ACC112 (cell line): ENCODE measurements around the gene DGKB.

Experiments used
- H2AFZ ChIP-seq: fragments of 200-600 bp; sonication (generic); one replicate; pipeline ENCODE4 v1.6.0; 2017; ENCODE audit warnings: antibody characterized with exemption, low read length; ENCODE audit not compliant: unreplicated experiment
- H3K27ac ChIP-seq: fragments of 200-600 bp; sonication (generic); 2 replicates; pipeline ENCODE4 v1.5.1; 2014; ENCODE audit warnings: low read depth, mild to moderate bottlenecking, antibody characterized with exemption, low read length, moderate library complexity
- H3K27me3 ChIP-seq: fragments of 200-600 bp; sonication (generic); 2 replicates; pipeline ENCODE4 v1.6.1; 2014; ENCODE audit warnings: mild to moderate bottlenecking, antibody characterized with exemption, low read length, moderate library complexity, mixed read lengths; ENCODE audit not compliant: insufficient read depth
- H3K36me3 ChIP-seq: fragments of 200-600 bp; sonication (generic); 2 replicates; pipeline ENCODE4 v1.6.1; 2016; ENCODE audit warnings: mild to moderate bottlenecking, antibody characterized with exemption, low read length, moderate library complexity, mixed read lengths; ENCODE audit not compliant: insufficient read depth
- H3K4me1 ChIP-seq: fragments of 200-600 bp; sonication (generic); one replicate; pipeline ENCODE4 v1.6.1; 2016; ENCODE audit warnings: low read length, mixed read lengths; ENCODE audit not compliant: insufficient read depth, unreplicated experiment, control insufficient read depth
- H3K4me3 ChIP-seq: fragments of 200-600 bp; sonication (generic); 2 replicates; pipeline ENCODE4 v1.5.1; 2014; ENCODE audit warnings: mild to moderate bottlenecking, low read depth, low read length
- H3K79me2 ChIP-seq: fragments of 200-600 bp; sonication (generic); one replicate; pipeline ENCODE4 v1.6.0; 2016; ENCODE audit warnings: low read length; ENCODE audit not compliant: control insufficient read depth, unreplicated experiment, insufficient read depth

The DGKB gene

DNA sequence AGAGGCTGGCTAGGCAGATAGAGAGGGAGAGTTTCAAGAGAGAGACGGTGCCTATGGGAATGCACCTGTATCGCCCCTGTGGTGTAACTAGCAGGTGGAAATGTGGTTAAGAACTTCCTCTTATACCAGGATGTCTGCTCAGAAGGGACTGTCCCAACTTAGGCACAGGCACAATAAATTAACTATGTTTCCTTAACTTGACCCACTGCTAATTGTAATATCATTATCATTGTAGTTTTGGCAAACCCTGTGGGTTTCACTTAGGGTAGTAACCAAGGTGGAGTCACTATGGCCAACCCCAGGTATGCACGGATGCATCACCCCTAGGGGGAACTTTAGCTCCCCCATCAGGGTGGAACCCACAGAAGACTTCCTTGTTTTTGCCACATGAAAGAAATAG lies 455.7 kb downstream of the DGKB start:
- Histone ChIP-seq H3K27me3 (no peaks in the 10 kb centered on the region), H2AFZ (no peak overlapping the region), H3K79me2 (no peaks in the 10 kb centered on the region), H3K4me3 (no peak overlapping the region), H3K4me1 (no peaks in the 10 kb centered on the region), H3K36me3 (no peaks in the 10 kb centered on the region), H3K27ac (no peak overlapping the region)

DNA sequence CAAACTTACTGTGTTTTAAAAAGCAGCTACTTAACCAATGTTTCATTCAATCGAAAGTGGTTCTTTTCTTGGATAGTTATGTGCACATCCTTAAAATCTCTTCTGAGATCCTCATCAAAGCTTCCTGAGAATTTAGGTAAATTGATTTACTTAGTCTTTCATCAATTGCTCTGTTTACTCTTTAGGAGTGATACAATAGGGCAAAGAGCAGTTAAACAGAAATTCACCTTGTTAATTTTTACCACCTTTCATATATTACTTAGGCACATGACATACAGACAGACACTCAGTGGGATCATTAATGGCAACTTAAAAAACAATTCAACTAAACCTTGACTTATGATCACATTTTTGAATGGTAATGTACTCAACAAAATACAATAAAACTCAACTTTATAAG lies 456.3 kb downstream of the DGKB start:
- no peak overlapping the region for H3K27ac ChIP-seq
- no peaks in the 10 kb centered on the region for H3K4me1 ChIP-seq
- no peak overlapping the region for H2AFZ ChIP-seq
- H3K36me3 ChIP-seq = no peaks in the 10 kb centered on the region
- H3K27me3 ChIP-seq = no peaks in the 10 kb centered on the region
- no peak overlapping the region for H3K4me3 ChIP-seq
- H3K79me2 ChIP-seq = no peaks in the 10 kb centered on the region

DNA sequence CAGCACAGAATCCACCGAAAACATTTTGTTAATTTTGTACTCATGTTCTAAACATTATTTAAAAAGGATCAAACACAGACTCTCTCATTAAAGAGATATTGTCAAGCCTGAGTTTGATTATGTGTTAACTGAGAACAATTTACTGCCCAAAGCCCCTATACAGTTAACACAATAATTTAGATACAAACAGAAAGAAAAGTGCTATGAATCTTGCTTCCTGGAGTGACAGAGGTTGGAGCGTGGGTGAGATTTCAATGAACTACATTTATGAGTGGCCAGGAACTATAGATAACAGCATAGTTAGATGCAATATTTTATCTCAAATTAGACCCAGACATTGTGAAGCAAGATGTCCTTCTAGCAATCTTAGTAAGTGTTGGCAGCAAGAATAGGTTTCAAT lies 464.2 kb downstream of the DGKB start:
- peak overlapping the region; percentile 9 for H2AFZ ChIP-seq
- no peaks in the 10 kb centered on the region for H3K27me3 ChIP-seq
- no peaks in the 10 kb centered on the region for H3K4me1 ChIP-seq
- no peak overlapping the region for H3K27ac ChIP-seq
- no peaks in the 10 kb centered on the region for H3K79me2 ChIP-seq
- H3K4me3 ChIP-seq = no peak overlapping the region
- no peaks in the 10 kb centered on the region for H3K36me3 ChIP-seq

DNA sequence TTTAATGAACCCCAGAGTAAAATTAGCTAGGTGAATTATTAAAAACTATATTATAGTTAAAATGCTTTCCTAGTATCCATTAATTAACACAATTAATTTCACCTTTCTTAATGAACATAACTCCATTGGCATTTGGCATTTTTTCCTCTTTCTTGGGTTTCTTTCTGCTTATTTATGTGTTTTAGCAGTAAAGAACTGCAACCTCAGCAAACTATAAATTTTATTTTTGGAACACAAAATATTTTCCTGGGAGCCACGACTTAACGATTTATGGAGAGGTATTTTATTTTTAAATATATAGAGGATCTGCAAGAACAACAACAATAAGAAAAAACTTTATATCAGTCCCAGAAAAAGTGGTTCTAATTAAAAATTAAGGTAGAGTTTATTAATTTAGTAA lies 465.7 kb downstream of the DGKB start:
- Histone ChIP-seq H3K27me3 (no peaks in the 10 kb centered on the region), H3K27ac (no peak overlapping the region), H2AFZ (no peak overlapping the region), H3K4me3 (no peak overlapping the region), H3K36me3 (no peaks in the 10 kb centered on the region), H3K4me1 (no peaks in the 10 kb centered on the region), H3K79me2 (no peaks in the 10 kb centered on the region)

DNA sequence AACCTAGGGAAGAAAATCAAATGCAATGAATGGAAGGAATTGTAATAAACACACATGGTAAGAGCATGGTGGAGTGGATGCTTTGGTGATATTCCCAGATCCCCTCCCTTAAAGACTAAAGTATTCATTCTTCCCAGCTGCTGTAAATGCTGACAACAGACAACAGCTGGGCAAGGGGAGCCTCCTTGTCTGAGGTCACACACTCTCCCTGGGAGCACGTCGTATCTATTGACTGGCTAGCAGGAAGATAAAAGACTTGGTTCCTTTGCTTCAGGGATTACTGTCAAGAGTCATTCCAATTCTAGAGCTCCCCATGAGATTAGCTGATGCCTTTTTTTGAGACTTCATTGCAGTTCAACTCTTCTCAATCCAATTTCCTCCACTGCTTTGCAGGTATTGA lies 469.6 kb downstream of the DGKB start:
- H3K36me3 ChIP-seq = no peaks in the 10 kb centered on the region
- H3K27ac ChIP-seq = no peak overlapping the region
- H3K4me1 ChIP-seq = no peaks in the 10 kb centered on the region
- H3K79me2 ChIP-seq = no peaks in the 10 kb centered on the region
- no peak overlapping the region for H3K4me3 ChIP-seq
- no peak overlapping the region for H2AFZ ChIP-seq
- H3K27me3 ChIP-seq = no peaks in the 10 kb centered on the region

DNA sequence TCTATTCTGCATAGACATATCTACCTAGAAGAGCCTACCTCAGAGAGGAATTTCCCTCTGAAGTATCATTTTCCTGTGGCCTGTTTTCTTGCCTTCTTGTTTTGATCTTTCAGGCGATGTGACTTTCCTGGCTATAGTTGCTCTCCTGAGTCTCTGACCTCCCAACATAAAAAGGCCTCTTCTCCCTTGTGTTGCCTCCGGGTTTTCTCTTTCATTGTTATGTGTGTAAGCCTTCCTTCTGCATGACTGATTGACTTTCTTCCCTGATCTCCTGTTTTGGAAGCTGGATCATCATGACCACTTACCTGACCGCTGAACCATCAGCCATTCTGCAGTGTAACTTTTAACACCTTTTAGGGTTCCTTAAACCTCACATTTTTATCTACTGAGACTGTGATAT lies 471.6 kb downstream of the DGKB start:
- Histone ChIP-seq H3K79me2 (no peaks in the 10 kb centered on the region), H3K27me3 (no peaks in the 10 kb centered on the region), H3K27ac (no peak overlapping the region), H2AFZ (peak overlapping the region; percentile 48), H3K4me3 (no peak overlapping the region), H3K36me3 (no peaks in the 10 kb centered on the region), H3K4me1 (no peaks in the 10 kb centered on the region)

DNA sequence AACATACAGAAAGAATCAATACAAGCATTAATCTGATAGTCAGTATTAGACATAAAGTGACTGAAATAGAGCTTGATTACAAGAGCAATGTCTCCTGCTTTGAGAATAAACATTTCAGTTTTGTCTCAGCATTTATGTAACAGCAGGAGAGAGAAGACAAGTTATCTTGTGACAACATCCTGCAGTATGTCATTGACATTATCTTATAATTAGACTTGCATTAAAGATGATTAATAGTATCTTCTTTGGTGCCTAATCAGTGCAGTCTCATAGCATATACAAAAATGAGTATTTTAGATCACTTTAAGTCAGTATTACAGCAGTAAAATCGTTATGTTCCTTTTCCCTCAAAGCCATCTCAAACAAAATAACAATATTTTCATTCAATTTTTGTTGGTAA lies 477.0 kb downstream of the DGKB start:
- H3K4me1 ChIP-seq = no peaks in the 10 kb centered on the region
- H3K4me3 ChIP-seq = no peak overlapping the region
- H3K27me3 ChIP-seq = no peaks in the 10 kb centered on the region
- H2AFZ ChIP-seq = no peak overlapping the region
- H3K27ac ChIP-seq = no peak overlapping the region
- no peaks in the 10 kb centered on the region for H3K79me2 ChIP-seq
- no peaks in the 10 kb centered on the region for H3K36me3 ChIP-seq

DNA sequence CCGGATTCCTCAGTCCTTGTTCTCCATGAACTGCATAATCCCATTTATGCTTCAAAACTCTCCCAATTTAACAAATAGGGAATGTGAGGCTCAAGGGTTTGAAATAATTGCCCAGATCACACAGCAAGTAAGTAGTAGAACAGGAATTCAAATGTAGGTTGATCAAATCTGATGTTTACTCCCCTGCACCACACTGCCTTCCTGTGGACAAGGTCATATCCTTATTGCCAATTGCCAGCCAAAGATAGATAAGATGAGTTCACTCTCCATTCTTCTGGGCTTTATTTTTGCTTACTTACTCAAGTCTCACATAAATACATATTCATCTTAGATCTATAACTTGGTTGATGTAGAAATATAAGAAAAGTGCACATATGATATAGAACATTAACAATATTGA lies 477.9 kb downstream of the DGKB start:
- no peaks in the 10 kb centered on the region for H3K36me3 ChIP-seq
- H3K4me1 ChIP-seq = peaks cover under 1% of the 10 kb centered on the region
- H3K27me3 ChIP-seq = no peaks in the 10 kb centered on the region
- H3K27ac ChIP-seq = no peak overlapping the region
- no peaks in the 10 kb centered on the region for H3K79me2 ChIP-seq
- H2AFZ ChIP-seq = no peak overlapping the region
- H3K4me3 ChIP-seq = no peak overlapping the region

DNA sequence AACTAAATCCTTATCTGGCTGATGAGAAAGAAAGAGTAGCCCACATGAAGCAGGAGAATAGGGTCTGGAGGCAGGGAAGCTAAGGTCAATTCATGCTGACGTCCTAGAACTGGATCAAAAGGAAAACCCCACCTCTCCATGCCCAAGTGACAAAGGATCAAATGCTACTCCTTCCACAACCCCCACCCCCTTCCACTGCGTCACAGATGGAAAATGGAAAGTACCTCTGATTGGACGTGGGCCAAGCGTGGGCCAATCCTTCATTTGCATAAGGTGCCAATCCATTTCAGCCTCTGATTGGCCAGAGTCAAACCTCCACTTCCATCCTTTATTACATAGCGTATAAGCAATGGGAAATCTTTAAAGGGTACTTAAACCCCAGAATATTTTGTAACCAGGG lies 481.8 kb downstream of the DGKB start:
- peaks cover 4% of the 10 kb centered on the region for H3K4me1 ChIP-seq
- H3K79me2 ChIP-seq = no peaks in the 10 kb centered on the region
- H3K27ac ChIP-seq = no peak overlapping the region
- H2AFZ ChIP-seq = peak overlapping the region; percentile 35
- H3K36me3 ChIP-seq = no peaks in the 10 kb centered on the region
- no peaks in the 10 kb centered on the region for H3K27me3 ChIP-seq
- peak overlapping the region; percentile 30 for H3K4me3 ChIP-seq

DNA sequence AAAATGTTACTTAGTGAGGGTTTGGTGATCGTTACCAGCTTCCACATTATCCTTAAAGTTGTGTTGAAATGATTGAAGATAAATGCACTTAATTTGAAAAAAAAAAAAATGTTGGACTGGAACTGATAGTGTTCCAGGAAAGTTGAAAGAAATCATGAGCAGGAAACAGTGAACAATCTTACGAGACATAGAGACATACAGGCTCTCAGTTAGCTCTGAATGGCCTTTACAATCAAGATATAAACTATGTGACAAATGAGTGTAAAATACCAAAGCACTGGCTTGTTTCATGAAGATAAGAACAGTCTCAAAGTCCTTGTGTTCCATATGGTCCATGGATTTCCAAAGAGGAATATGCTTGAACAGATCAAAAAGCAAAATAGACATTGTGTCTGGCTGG lies 483.0 kb downstream of the DGKB start:
- H2AFZ ChIP-seq = peak overlapping the region; percentile 86
- H3K4me3 ChIP-seq = no peak overlapping the region
- no peaks in the 10 kb centered on the region for H3K36me3 ChIP-seq
- peaks cover 4% of the 10 kb centered on the region for H3K4me1 ChIP-seq
- H3K79me2 ChIP-seq = no peaks in the 10 kb centered on the region
- no peak overlapping the region for H3K27ac ChIP-seq
- H3K27me3 ChIP-seq = no peaks in the 10 kb centered on the region

DNA sequence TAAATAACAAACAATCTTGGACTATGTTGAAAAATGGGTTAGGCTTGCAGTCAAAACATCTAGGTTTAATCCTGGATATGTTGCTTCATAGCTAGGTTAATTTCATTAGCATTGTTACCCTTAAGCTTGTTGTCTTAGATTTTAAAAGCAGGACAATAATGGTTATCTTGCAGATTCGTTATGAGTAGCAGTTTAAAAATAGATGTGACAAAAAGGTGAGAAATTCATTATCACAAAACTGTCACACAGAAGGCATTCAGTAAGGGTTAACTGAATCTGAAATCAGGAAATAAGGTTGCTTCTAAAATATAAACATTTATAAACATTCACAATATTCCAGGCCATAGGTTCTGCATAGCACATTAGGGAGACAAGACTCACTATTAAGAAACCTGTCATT lies 483.9 kb downstream of the DGKB start:
- Histone ChIP-seq H3K4me1 (peaks cover 4% of the 10 kb centered on the region), H3K27me3 (no peaks in the 10 kb centered on the region), H2AFZ (no peak overlapping the region)

More for the DNA sequence above, 483.9 kb downstream of the DGKB start:
- no peaks in the 10 kb centered on the region for H3K79me2 ChIP-seq
- no peak overlapping the region for H3K4me3 ChIP-seq
- H3K36me3 ChIP-seq = no peaks in the 10 kb centered on the region
- no peak overlapping the region for H3K27ac ChIP-seq
